CD4-positive, alpha-beta T cell (primary cell): ENCODE data around the gene LPP. TPM values are rescaled to one million over a fixed set of nuclear protein-coding genes. Genes with fewer than 3 reads are reported as not detected.

Source experiments
- ATAC-seq: fragments of 200-7000 bp; cut with Tn5 transposase; one replicate; pipeline ENCODE4 v1.10.0; 2022; ENCODE audit warnings: mild to moderate bottlenecking; ENCODE audit not compliant: poor library complexity
- CTCF ChIA-PET: fragments of 350-600 bp; sonication (Branson Sonifier 250); formaldehyde crosslinking; loops from one replicate; lab custom pipeline; 2021; ENCODE audit warnings: antibody characterized with exemption, inconsistent platforms; lab: Charles Lee
- POLR2A ChIA-PET: fragments of 350-600 bp; sonication (Branson Sonifier 250); formaldehyde crosslinking; loops from one replicate; lab custom pipeline; 2021; ENCODE audit warnings: antibody characterized with exemption, inconsistent platforms; lab: Charles Lee
- DNase-seq, 14 experiments: peaks; one replicate each; pipeline ENCODE4 v3.0.0-alpha.2; 2013 to 2020; ENCODE audit warnings: mixed read lengths in 2 of 14
- H3K27ac ChIP-seq, 2 donors: one replicate each; pipeline versions ENCODE4 v1.5.1 to v1.7.0; 2013; ENCODE audit warnings: low read length in 2 of 2, low read depth in 1 of 2, mild to moderate bottlenecking in 1 of 2
- H3K27me3 ChIP-seq, 2 experiments: 1 replicate in 1 of 2; 2 replicates in 1 of 2; pipeline versions ENCODE4 v1.6.1 to v1.7.0; 2013; ENCODE audit warnings: low read length in 2 of 2, control low read depth in 1 of 2, mild to moderate bottlenecking in 1 of 2, moderate library complexity in 1 of 2; ENCODE audit not compliant: insufficient read depth in 2 of 2, control insufficient read depth in 1 of 2
- H3K36me3 ChIP-seq: one replicate; pipeline ENCODE4 v1.6.1; 2013; ENCODE audit warnings: low read length, control low read depth; ENCODE audit not compliant: insufficient read depth
- H3K4me1 ChIP-seq: one replicate; pipeline ENCODE4 v1.6.1; 2013; ENCODE audit warnings: low read length, control low read depth; ENCODE audit not compliant: insufficient read depth
- H3K4me3 ChIP-seq: one replicate; pipeline ENCODE4 v1.5.1; 2013; ENCODE audit warnings: mild to moderate bottlenecking, low read length, moderate library complexity
- H3K9me3 ChIP-seq, 2 experiments: 1 replicate in 1 of 2; 2 replicates in 1 of 2; pipeline versions ENCODE4 v1.6.1 to v1.7.0; 2013; ENCODE audit warnings: low read length in 2 of 2, mild to moderate bottlenecking in 2 of 2, control low read depth in 1 of 2, moderate library complexity in 1 of 2; ENCODE audit not compliant: control insufficient read depth in 1 of 2, insufficient read depth in 1 of 2
- H3K27ac Mint-ChIP-seq: one replicate; pipeline ENCODE4 v1.8.0; 2020; ENCODE audit warnings: mixed read lengths
- H3K27me3 Mint-ChIP-seq: one replicate; pipeline ENCODE4 v1.8.0; 2021; ENCODE audit warnings: mixed read lengths
- H3K36me3 Mint-ChIP-seq: one replicate; pipeline ENCODE4 v1.8.0; 2021; ENCODE audit warnings: low read depth, mixed read lengths
- H3K4me1 Mint-ChIP-seq: one replicate; pipeline ENCODE4 v1.8.0; 2021; ENCODE audit warnings: low read depth, mixed read lengths
- H3K4me3 Mint-ChIP-seq: one replicate; pipeline ENCODE4 v1.8.0; 2020; ENCODE audit warnings: mild to moderate bottlenecking, mixed read lengths
- H3K9me3 Mint-ChIP-seq: one replicate; pipeline ENCODE4 v1.8.0; 2020; ENCODE audit warnings: mixed read lengths
- CTCF ChIP-seq: fragments of 200-600 bp; IDR thresholded peaks from one replicate; pipeline ENCODE4 v1.8.0; 2022; ENCODE audit warnings: antibody characterized with exemption, mild to moderate bottlenecking
- intact Hi-C, 2 experiments: fragments of 100-400 bp; cut with DNase I in 1 of 2; cut with micrococcal nuclease in 1 of 2; formaldehyde crosslinking; loops; one replicate each; pipeline versions ENCODE4 v1.15.1 to v1.9.0; 2023 to 2025; cut with DNase I, micrococcal nuclease
- total RNA-seq, 174 experiments: library from RNA in 2 of 174; stranded (reverse) in 2 of 174; gene quantifications; one replicate each; pipeline ENCODE4 v1.2.3 and lab custom pipeline; 2021 to 2026

The LPP gene
- total RNA-seq, 2 experiments from 2014 or later, result 45.6 to 45.9 TPM

DNA sequence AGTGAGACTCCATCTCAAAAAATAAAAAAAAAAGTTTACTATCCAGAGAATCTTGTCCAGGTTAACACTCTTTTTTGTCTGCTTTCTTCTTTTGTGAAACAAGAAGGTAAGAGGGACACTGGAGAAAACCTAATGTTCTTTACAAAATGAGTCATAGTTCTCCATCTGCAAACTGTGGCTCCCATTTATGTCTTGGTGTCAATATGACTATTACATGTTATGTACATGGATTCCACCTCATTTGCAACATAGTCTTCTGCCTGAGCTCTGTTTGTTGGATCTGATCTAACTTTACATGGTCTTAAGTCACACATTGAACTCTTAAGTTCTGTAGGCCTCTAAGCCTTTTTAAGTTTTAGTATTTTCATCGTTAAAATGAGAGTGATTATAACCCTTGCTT lies 596.7 kb downstream of the LPP start:
- Mint-ChIP-seq H3K36me3 (no peaks in the 10 kb centered on the region), H3K27ac (no peak overlapping the region), H3K4me3 (no peak overlapping the region), H3K4me1 (peaks cover 5% of the 10 kb centered on the region), H3K9me3 (no peaks in the 10 kb centered on the region), H3K27me3 (no peaks in the 10 kb centered on the region)
- no peak for DNase-seq
- H3K36me3 ChIP-seq, result no peaks in the 10 kb centered on the region
- ATAC-seq, result no peak
- no peak overlapping the region for H3K27ac ChIP-seq
- no peak overlapping the region for H3K4me3 ChIP-seq
- POLR2A ChIA-PET, result no interaction called here
- no peaks in the 10 kb centered on the region for H3K9me3 ChIP-seq
- no peaks in the 10 kb centered on the region for H3K4me1 ChIP-seq
- no peaks in the 10 kb centered on the region for H3K27me3 ChIP-seq
- intact Hi-C loops, result loop anchor here in 1 of 2 experiments (5.0 kb wide), 1 partner anchor 397 kb away; no protein-coding TSS in a partner anchor
- CTCF ChIA-PET, result interaction anchor here (1.4 to 4.5 kb wide), 2 partner anchors 1010 to 1011 kb away, joined by 4 to 57 read pairs; no protein-coding TSS in a partner anchor
- TF ChIP-seq CTCF, result no peak

DNA sequence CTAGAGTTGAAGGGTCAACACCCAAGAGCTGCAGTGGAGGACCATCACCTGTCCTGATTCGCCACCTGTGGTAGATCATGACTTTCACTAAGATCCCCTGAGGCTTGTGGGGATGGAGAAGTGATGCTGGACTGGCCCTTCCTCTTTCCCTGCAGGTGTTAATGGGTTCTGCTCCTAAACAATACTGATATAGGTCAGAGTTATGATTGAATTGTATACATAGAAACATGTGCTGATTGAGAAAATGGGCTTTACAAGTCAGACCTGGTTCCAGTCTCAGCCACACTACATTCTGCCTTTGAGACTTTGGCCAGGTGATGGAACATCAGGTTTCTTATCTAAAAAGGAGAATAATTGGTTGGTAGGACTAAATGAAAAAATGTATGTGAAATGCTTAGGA lies 598.9 kb downstream of the LPP start:
- Mint-ChIP-seq H3K36me3 (no peaks in the 10 kb centered on the region), H3K4me3 (no peak overlapping the region), H3K27me3 (no peaks in the 10 kb centered on the region), H3K27ac (no peak overlapping the region), H3K4me1 (peaks cover 5% of the 10 kb centered on the region), H3K9me3 (no peaks in the 10 kb centered on the region)
- CTCF ChIA-PET, result no interaction called here
- intact Hi-C loops, result loop anchor here in 1 of 2 experiments (5.0 kb wide), 1 partner anchor 394 kb away; no protein-coding TSS in a partner anchor
- no peak for TF ChIP-seq CTCF
- no peaks in the 10 kb centered on the region for H3K36me3 ChIP-seq
- H3K27ac ChIP-seq, result no peak overlapping the region
- ATAC-seq (no peak), DNase-seq (no peak)
- no peaks in the 10 kb centered on the region for H3K27me3 ChIP-seq
- no peaks in the 10 kb centered on the region for H3K4me1 ChIP-seq
- H3K9me3 ChIP-seq, result no peaks in the 10 kb centered on the region
- H3K4me3 ChIP-seq, result no peak overlapping the region
- POLR2A ChIA-PET, result no interaction called here

DNA sequence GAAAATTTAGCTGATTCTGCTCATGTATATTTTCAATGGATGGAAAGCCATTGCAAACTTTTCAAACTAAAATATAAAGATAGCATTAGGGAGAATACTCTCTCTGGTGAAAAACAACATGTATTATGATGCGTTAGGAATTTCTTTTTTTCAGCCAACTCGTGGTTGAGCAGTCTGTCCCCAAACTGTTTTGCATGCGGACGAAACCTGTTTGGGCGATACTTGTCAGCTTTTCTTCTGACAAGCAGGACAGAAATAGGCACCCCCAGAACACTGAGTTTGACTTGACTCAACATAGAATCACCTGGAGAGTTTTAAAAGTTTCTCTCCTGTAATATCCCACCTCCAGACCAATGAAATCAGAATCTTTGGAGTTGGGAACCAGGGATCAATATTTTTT lies 600.3 kb downstream of the LPP start:
- H3K4me1 Mint-ChIP-seq, result peaks cover 5% of the 10 kb centered on the region
- Histone ChIP-seq H3K36me3 (no peaks in the 10 kb centered on the region), H3K27ac (no peak overlapping the region), H3K9me3 (no peaks in the 10 kb centered on the region), H3K27me3 (no peaks in the 10 kb centered on the region), H3K4me1 (no peaks in the 10 kb centered on the region), H3K4me3 (no peak overlapping the region)
- intact Hi-C loops, result loop anchor here in 1 of 2 experiments (5.0 kb wide), 1 partner anchor 393 kb away; no protein-coding TSS in a partner anchor
- POLR2A ChIA-PET, result no interaction called here
- ATAC-seq (no peak), DNase-seq (no peak)
- H3K4me3 Mint-ChIP-seq, result no peak overlapping the region
- no peak for TF ChIP-seq CTCF
- H3K27ac Mint-ChIP-seq, result no peak overlapping the region
- H3K27me3 Mint-ChIP-seq, result no peaks in the 10 kb centered on the region
- no peaks in the 10 kb centered on the region for H3K36me3 Mint-ChIP-seq
- CTCF ChIA-PET, result no interaction called here
- H3K9me3 Mint-ChIP-seq, result no peaks in the 10 kb centered on the region
